Tibial nerve (tissue), 4 donors: ENCODE results near the gene CDCA5. TPM values are rescaled to one million over a fixed set of nuclear protein-coding genes. Genes with fewer than 3 reads are reported as not detected.

Experiments
- DNase-seq, 2 donors: peaks; one replicate each; pipeline ENCODE4 v3.0.0-alpha.2; 2019; ENCODE audit warnings: low spot score in 2 of 2
- H3K27ac ChIP-seq, 4 donors: fragments of 200-600 bp; sonication (generic) in 3 of 4; one replicate each; pipeline ENCODE4 v1.5.1; 2017 to 2019; ENCODE audit warnings: mild to moderate bottlenecking in 1 of 4
- H3K27me3 ChIP-seq, 2 donors: fragments of 200-600 bp; sonication (generic) in 1 of 2; one replicate each; pipeline versions ENCODE4 v1.5.1 to v1.6.0; 2017 to 2019
- H3K36me3 ChIP-seq, 3 donors: fragments of 200-600 bp; sonication (generic); one replicate each; pipeline ENCODE4 v1.5.1; 2018 to 2019
- H3K4me1 ChIP-seq, 4 donors: fragments of 200-600 bp; sonication (generic) in 3 of 4; one replicate each; pipeline ENCODE4 v1.5.1; 2017 to 2019
- H3K4me3 ChIP-seq, 4 donors: fragments of 200-600 bp; sonication (generic) in 3 of 4; one replicate each; pipeline ENCODE4 v1.5.1; 2017 to 2019; ENCODE audit warnings: mild to moderate bottlenecking in 1 of 4, moderate library complexity in 1 of 4
- H3K9me3 ChIP-seq, 4 donors: fragments of 200-600 bp; sonication (generic) in 3 of 4; one replicate each; pipeline ENCODE4 v1.5.1; 2017 to 2019
- CTCF ChIP-seq, 5 experiments: fragments of 200-600 bp in 3 of 5; fragments of 450-650 bp in 2 of 5; sonication (generic) in 3 of 5; IDR thresholded peaks; one replicate each; pipeline ENCODE4 v1.5.1; 2016 to 2019; ENCODE audit warnings: antibody characterized with exemption in 5 of 5, mild to moderate bottlenecking in 3 of 5, moderate library complexity in 2 of 5
- EP300 ChIP-seq, 2 donors: sonication (generic); formaldehyde crosslinking; IDR thresholded peaks; one replicate each; pipeline ENCODE4 v1.6.1; 2017; ENCODE audit warnings: antibody characterized with exemption in 2 of 2, mild to moderate bottlenecking in 1 of 2
- POLR2A ChIP-seq, 2 donors: fragments of 450-650 bp; IDR thresholded peaks; one replicate each; pipeline ENCODE4 v1.6.1; 2017; ENCODE audit warnings: antibody characterized with exemption in 2 of 2, mild to moderate bottlenecking in 2 of 2, moderate library complexity in 2 of 2
- WGBS, 2 donors: methylation state at CpG; one replicate each; pipeline ENCODE4 v1.1.5; 2018; 5-methylcytosine and 5-hydroxymethylcytosine counted together
- total RNA-seq, 4 donors: library from RNA; depleted of rRNA; stranded (reverse); fragments of >200 nt; gene quantifications; one replicate each; pipeline ENCODE4 v1.1.0, GENCODE V29; 2016

The CDCA5 gene
- 1 to 10 TPM in 1 of 4 donors, under 1 TPM in 1, not detected in 2; 0.90 to 1.3 TPM for total RNA-seq

- Histone ChIP-seq H3K27me3 (no peaks in the 10 kb centered on the region), H3K36me3 (peaks cover 0 to 40% (median 5%) of the 10 kb centered on the region in 3 donors), H3K27ac (peak within 1 kb of the TSS; percentile 88 to 98 (median 97)), H3K9me3 (no peaks in the 10 kb centered on the region), H3K4me1 (peaks cover 0 to 26% (median 19%) of the 10 kb centered on the region in 4 donors), H3K4me3 (peak within 1 kb of the TSS; percentile 65 to 89 (median 86))
- whole genome bisulfite sequencing, 2 donors = 0 to 1% methylated on average over 47 to 66 of the region's 79 CpGs
- DNase-seq = peak; percentile 92 to 94
- peak; percentile 98 for TF ChIP-seq EP300 (IDR thresholded peaks at IDR 0.05)
- peak in 1 of 5 experiments; percentile 61 for TF ChIP-seq CTCF (IDR thresholded peaks at IDR 0.05)
- peak in 1 of 2 donors; percentile 59 for TF ChIP-seq POLR2A (IDR thresholded peaks at IDR 0.05)
Observed at GRCh38 chr11:65083834-65084597, at the start of gene CDCA5, which contains the start of gene ZFPL1. Gene CDCA5 (minus strand): TSS chr11:65084040. CDS start chr11:65083978, 62 bp downstream. Gene ZFPL1 (plus strand): TSS chr11:65084222. CDS start chr11:65084699, 477 bp downstream.

- H3K9me3 ChIP-seq = no peaks in the 10 kb centered on the region
- H3K27ac ChIP-seq = peak overlapping the region; percentile 29 to 99 (median 95)
- H3K4me1 ChIP-seq = peaks cover 0 to 41% (median 20%) of the 10 kb centered on the region in 4 donors
- H3K27me3 ChIP-seq = no peaks in the 10 kb centered on the region
- H3K36me3 ChIP-seq = peaks cover 0 to 49% (median 35%) of the 10 kb centered on the region in 3 donors
- 38% methylated on average over 18 of the region's 18 CpGs for WGBS, 2 donors
- DNase-seq = no peak
- H3K4me3 ChIP-seq = peak overlapping the region; percentile 69 to 94 (median 89)
- TF ChIP-seq EP300 (IDR thresholded peaks at IDR 0.05) = no peak
- TF ChIP-seq CTCF (IDR thresholded peaks at IDR 0.05) = no peak
- TF ChIP-seq POLR2A (IDR thresholded peaks at IDR 0.05) = no peak
Observed at GRCh38 chr11:65132988-65133700, 49.3 kb upstream of the CDCA5 start.

GRCh38 chr11:65132238-65132987, 48.6 kb upstream of the CDCA5 start:
- peaks cover 0 to 41% (median 20%) of the 10 kb centered on the region in 4 donors for H3K4me1 ChIP-seq
- no peak for DNase-seq
- H3K27ac ChIP-seq = peak overlapping the region in 3 of 4 donors; percentile 42 to 99 (median 95)
- 57 to 62% methylated on average over 9 to 10 of the region's 10 CpGs for WGBS, 2 donors
- no peaks in the 10 kb centered on the region for H3K9me3 ChIP-seq
- peak overlapping the region in 2 of 4 donors; percentile 69 to 85 for H3K4me3 ChIP-seq
- H3K36me3 ChIP-seq = peaks cover 0 to 56% (median 41%) of the 10 kb centered on the region in 3 donors
- H3K27me3 ChIP-seq = no peaks in the 10 kb centered on the region
- TF ChIP-seq POLR2A (IDR thresholded peaks at IDR 0.05) (no peak), CTCF (IDR thresholded peaks at IDR 0.05) (no peak), EP300 (IDR thresholded peaks at IDR 0.05) (no peak)

- Histone ChIP-seq H3K9me3 (no peaks in the 10 kb centered on the region), H3K36me3 (peaks cover 0 to 62% (median 46%) of the 10 kb centered on the region in 3 donors), H3K4me3 (no peak overlapping the region), H3K4me1 (peaks cover 0 to 41% (median 20%) of the 10 kb centered on the region in 4 donors), H3K27me3 (no peaks in the 10 kb centered on the region), H3K27ac (no peak overlapping the region)
- no peak for DNase-seq
- WGBS, 2 donors = 76 to 86% methylated on average over 5 to 6 of the region's 6 CpGs
- TF ChIP-seq POLR2A (IDR thresholded peaks at IDR 0.05) (no peak), EP300 (IDR thresholded peaks at IDR 0.05) (no peak), CTCF (IDR thresholded peaks at IDR 0.05) (no peak)
Observed at GRCh38 chr11:65131895-65132237, 48.0 kb upstream of the CDCA5 start.
